Fibroblast of peridontal ligament (primary cell): ENCODE results near the gene ZSWIM7.
"Not testable (repeated sequence)": the region's sequence is repeated elsewhere in the genome, so short reads cannot be mapped to it uniquely, and the experiment has no call there.

Experiments used
- DNase-seq: peaks from one replicate; pipeline ENCODE4 v3.0.0-alpha.2; 2010; ENCODE audit errors: extremely low read depth

The ZSWIM7 gene

GRCh38 chr17:15999974-16000827 lies 697 bp upstream of the ZSWIM7 start:
- peak; percentile 40 for DNase-seq

GRCh38 chr17:15998031-15998562 lies 1.4 kb downstream of the ZSWIM7 start:
- no peak for DNase-seq

- no peak for DNase-seq
Observed at GRCh38 chr17:15996322-15996721, 3.2 kb downstream of the ZSWIM7 start.

- DNase-seq = peak; percentile 63
Observed at GRCh38 chr17:15981646-15982580, 17.6 kb downstream of the ZSWIM7 start.

- no peak for DNase-seq
Observed at GRCh38 chr17:15981208-15981607, 18.3 kb downstream of the ZSWIM7 start.

GRCh38 chr17:15979013-15979412 lies 20.5 kb downstream of the ZSWIM7 start:
- DNase-seq = not testable (repeated sequence)

- no peak for DNase-seq
Observed at GRCh38 chr17:15978606-15979005, 20.9 kb downstream of the ZSWIM7 start.

GRCh38 chr17:15977894-15978293 lies 21.6 kb downstream of the ZSWIM7 start:
- DNase-seq = no peak

GRCh38 chr17:15973834-15974233 lies 25.7 kb downstream of the ZSWIM7 start:
- DNase-seq = no peak

- DNase-seq = no peak
Observed at GRCh38 chr17:15973016-15973415, 26.5 kb downstream of the ZSWIM7 start.

- DNase-seq = no peak
Observed at GRCh38 chr17:15972497-15972951, 27.0 kb downstream of the ZSWIM7 start.

GRCh38 chr17:15971882-15972281 lies 27.6 kb downstream of the ZSWIM7 start:
- DNase-seq = no peak

- no peak for DNase-seq
Observed at GRCh38 chr17:15971098-15971678, 28.3 kb downstream of the ZSWIM7 start.

GRCh38 chr17:15970500-15970899 lies 29.0 kb downstream of the ZSWIM7 start:
- DNase-seq = no peak

GRCh38 chr17:15969463-15969862 lies 30.0 kb downstream of the ZSWIM7 start:
- DNase-seq = no peak

GRCh38 chr17:15967706-15968399 lies 31.7 kb downstream of the ZSWIM7 start:
- no peak for DNase-seq

GRCh38 chr17:15966879-15967248 lies 32.6 kb downstream of the ZSWIM7 start:
- DNase-seq = no peak

GRCh38 chr17:15966183-15966878 lies 33.2 kb downstream of the ZSWIM7 start:
- DNase-seq = no peak

GRCh38 chr17:15965528-15965927 lies 34.0 kb downstream of the ZSWIM7 start:
- no peak for DNase-seq

GRCh38 chr17:15963670-15964110 lies 35.8 kb downstream of the ZSWIM7 start:
- DNase-seq = no peak

- DNase-seq = no peak
Observed at GRCh38 chr17:15958484-15958854, 41.0 kb downstream of the ZSWIM7 start.
